ENCODE results near the gene CHSY3.
"Not testable (repeated sequence)": the region's sequence is repeated elsewhere in the genome, so short reads cannot be mapped to it uniquely, and the experiment has no call there.

CHSY3 gene

DNA sequence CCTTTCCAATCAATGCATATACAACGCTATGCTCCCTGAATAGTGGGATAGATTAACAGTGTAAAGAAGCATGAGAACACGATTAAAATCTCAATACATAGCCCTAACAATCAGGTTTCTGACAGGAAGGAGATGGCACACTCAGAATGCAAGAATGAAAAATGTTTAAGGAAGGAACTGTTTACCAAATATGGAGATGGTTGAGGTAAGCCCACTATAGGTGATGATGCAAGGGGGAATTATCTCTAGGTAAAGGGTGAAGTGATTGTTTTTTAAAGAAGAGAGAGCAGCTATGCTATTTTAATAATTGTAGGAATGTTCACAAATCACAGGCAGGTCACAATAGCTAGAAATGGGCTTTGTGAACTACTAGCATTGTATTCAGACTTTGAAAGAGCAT is 302.4 kb downstream of the CHSY3 start:
- DNase-seq (ENCODE audit: low read depth in 2 of 2) = no peak
- TF ChIP-seq, protein P1, sequence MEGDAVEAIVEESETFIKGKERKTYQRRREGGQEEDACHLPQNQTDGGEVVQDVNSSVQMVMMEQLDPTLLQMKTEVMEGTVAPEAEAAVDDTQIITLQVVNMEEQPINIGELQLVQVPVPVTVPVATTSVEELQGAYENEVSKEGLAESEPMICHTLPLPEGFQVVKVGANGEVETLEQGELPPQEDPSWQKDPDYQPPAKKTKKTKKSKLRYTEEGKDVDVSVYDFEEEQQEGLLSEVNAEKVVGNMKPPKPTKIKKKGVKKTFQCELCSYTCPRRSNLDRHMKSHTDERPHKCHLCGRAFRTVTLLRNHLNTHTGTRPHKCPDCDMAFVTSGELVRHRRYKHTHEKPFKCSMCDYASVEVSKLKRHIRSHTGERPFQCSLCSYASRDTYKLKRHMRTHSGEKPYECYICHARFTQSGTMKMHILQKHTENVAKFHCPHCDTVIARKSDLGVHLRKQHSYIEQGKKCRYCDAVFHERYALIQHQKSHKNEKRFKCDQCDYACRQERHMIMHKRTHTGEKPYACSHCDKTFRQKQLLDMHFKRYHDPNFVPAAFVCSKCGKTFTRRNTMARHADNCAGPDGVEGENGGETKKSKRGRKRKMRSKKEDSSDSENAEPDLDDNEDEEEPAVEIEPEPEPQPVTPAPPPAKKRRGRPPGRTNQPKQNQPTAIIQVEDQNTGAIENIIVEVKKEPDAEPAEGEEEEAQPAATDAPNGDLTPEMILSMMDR (IDR thresholded peaks at IDR 0.05; ENCODE audit: low read depth, low read length) = no peak

DNA sequence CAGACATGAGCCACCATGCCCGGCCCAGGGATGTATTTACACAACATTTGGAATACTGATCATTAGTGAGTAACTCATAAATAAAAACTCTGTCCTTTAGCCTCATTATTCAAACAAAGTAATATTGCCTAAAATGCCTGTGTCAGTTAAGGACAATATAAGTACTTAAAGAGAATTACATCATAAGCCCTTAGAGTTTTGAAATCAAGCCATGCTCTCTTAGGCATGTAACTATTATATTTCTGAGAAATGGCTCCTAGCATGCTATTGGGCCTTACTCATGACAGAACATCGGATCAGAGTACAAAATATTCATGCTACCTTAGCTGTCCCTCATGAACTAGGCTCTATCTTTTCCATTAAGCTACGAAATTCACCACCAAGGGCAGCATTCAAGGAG is 309.3 kb downstream of the CHSY3 start:
- peak; percentile 14 to 42 for DNase-seq (ENCODE audit: low read depth in 2 of 2)
- H3K4me3 ChIP-seq (replicated peaks in 1 of 2; ENCODE audit: low read depth in 2 of 2, low read length in 2 of 2) = no peak overlapping the region
- TF ChIP-seq, protein P1 (IDR thresholded peaks at IDR 0.05; ENCODE audit: low read depth, low read length) = no peak

More for the DNA sequence above, 302.4 kb downstream of the CHSY3 start:
- H3K4me3 ChIP-seq (replicated peaks in 1 of 2; ENCODE audit: low read depth in 2 of 2, low read length in 2 of 2) = no peak overlapping the region

DNA sequence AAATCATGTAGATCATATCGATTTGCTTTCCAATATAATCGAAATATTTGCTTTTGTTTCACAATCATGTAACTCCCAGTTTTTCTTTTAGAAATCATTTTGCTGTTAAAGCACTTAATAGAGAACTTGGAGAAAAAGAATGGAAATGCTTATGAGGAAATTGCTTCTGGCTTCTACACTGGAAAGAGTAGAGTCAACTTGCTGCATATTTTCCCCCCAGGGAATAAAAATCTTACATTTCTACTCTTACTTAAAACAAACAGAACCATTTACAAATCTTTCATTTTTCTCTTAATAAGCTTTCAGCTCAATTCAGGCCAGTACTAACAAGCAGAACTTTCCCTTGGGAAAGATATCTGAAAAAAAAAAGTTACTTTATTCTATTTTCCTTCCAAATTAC is 312.0 kb downstream of the CHSY3 start:
- no peak overlapping the region for H3K4me3 ChIP-seq (replicated peaks in 1 of 2; ENCODE audit: low read depth in 2 of 2, low read length in 2 of 2)
- TF ChIP-seq, protein P1 (IDR thresholded peaks at IDR 0.05; ENCODE audit: low read depth, low read length) = no peak
- DNase-seq (ENCODE audit: low read depth in 2 of 2) = no peak

DNA sequence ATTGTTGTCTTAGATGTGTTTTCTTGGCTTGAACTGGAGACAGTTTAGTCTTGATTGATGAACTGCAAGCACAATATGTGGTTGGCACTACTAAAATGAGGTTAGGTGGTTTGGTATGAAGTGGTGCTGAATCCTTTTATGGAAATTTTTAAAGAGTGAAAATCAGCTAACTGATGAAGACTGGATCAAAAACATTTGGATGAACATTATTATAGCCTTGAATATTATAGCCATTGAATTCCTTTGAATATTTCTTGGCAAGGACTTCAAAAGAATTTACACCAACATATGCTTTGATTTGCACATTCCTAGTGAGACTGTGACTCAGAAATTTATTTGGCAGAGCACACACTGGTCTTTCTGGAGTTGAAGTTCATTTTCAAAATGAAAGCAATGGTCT is 318.3 kb downstream of the CHSY3 start:
- H3K4me3 ChIP-seq (replicated peaks in 1 of 2; ENCODE audit: low read depth in 2 of 2, low read length in 2 of 2) = no peak overlapping the region
- DNase-seq (ENCODE audit: low read depth in 2 of 2) = peak; percentile 51 to 59

DNA sequence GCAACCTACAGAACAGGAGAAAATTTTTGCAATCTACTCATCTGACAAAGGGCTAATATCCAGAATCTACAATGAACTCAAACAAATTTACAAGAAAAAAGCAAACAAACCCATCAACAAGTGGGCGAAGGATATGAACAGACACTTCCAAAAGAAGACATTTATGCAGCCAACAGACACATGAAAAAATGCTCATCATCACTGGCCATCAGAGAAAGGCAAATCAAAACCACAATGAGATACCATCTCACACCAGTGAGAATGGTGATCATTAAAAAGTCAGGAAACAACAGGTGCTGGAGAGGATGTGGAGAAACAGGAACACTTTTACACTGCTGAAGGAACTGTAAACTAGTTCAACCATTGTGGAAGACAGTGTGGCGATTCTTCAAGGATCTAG is 322.3 kb downstream of the CHSY3 start:
- DNase-seq (ENCODE audit: low read depth in 2 of 2); H3K4me3 ChIP-seq (replicated peaks in 1 of 2; ENCODE audit: low read depth in 2 of 2, low read length in 2 of 2): not testable (repeated sequence)

More for the DNA sequence above, 318.3 kb downstream of the CHSY3 start:
- TF ChIP-seq, protein P1 (IDR thresholded peaks at IDR 0.05; ENCODE audit: low read depth, low read length) = no peak

DNA sequence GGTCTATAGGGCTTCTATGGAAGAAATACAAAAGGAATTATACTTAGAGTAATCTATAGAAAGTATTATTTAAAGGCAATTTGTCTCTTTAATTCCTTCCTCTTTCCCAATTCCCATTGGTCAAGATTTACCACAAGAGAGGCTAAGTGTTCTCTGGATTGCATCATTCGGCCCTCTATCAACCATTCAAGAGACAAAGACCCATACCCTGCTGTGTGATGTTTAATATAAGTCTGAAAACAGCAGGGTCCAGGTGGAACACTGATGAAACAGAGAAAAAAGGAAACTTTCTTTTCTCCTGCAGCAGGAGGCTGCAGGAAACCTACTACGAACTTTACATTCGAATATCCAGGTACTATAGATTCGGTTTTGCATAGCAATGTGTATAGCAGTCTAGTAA is 323.4 kb downstream of the CHSY3 start:
- TF ChIP-seq, protein P1 (IDR thresholded peaks at IDR 0.05; ENCODE audit: low read depth, low read length) = no peak
- DNase-seq (ENCODE audit: low read depth in 2 of 2) = no peak
- no peak overlapping the region for H3K4me3 ChIP-seq (replicated peaks in 1 of 2; ENCODE audit: low read depth in 2 of 2, low read length in 2 of 2)

DNA sequence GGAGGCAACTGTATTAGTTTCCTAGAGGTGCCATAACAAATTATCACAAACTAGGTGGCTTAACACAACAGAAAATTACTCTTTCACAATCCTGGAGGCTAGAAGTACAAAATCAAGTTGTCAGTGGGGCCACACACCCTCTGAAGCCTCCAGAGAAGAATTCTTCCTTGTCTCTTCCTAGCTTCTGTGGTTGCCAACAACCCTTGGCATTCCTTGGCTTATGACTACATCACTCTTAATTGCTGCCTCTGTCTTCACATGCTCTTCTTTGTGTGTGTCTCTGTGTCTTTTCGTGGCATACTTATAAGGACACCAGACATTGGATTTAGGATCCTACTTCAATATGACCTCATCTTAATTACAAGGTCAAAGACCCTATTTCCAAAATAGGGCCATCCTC is 327.5 kb downstream of the CHSY3 start:
- TF ChIP-seq, protein P1 (IDR thresholded peaks at IDR 0.05; ENCODE audit: low read depth, low read length) = no peak
- no peak for DNase-seq (ENCODE audit: low read depth in 2 of 2)
- no peak overlapping the region for H3K4me3 ChIP-seq (replicated peaks in 1 of 2; ENCODE audit: low read depth in 2 of 2, low read length in 2 of 2)

Measured in cardiac fibroblast (primary cell).